Endodermal cell (in vitro differentiated cells): ENCODE measurements around the gene TPCN2. TPM values are rescaled to one million over a fixed set of nuclear protein-coding genes. Genes with fewer than 3 reads are reported as not detected.
"Not testable (repeated sequence)": the region's sequence is repeated elsewhere in the genome, so short reads cannot be mapped to it uniquely, and the experiment has no call there.

Experiments
- DNase-seq: peaks from one replicate; pipeline ENCODE4 v3.0.0-alpha.2; 2017
- H3K27ac ChIP-seq: 2 replicates; pipeline ENCODE4 v1.5.1; 2013; ENCODE audit warnings: mild to moderate bottlenecking, low read depth, low read length, moderate library complexity
- H3K27me3 ChIP-seq: 2 replicates; pipeline ENCODE4 v1.6.1; 2013; ENCODE audit warnings: mild to moderate bottlenecking, low read length, moderate library complexity; ENCODE audit not compliant: insufficient read depth, control insufficient read depth, poor library complexity, severe bottlenecking
- H3K36me3 ChIP-seq: 2 replicates; pipeline ENCODE4 v1.7.0; 2013; ENCODE audit warnings: mild to moderate bottlenecking, low read length, moderate library complexity; ENCODE audit not compliant: control insufficient read depth, insufficient read depth
- H3K4me1 ChIP-seq: one replicate; pipeline ENCODE4 v1.7.0; 2013; ENCODE audit warnings: low read length; ENCODE audit not compliant: control insufficient read depth, insufficient read depth
- H3K4me3 ChIP-seq: 2 replicates; pipeline ENCODE4 v1.5.1; 2013; ENCODE audit warnings: mild to moderate bottlenecking, low read length, moderate library complexity
- H3K9ac ChIP-seq: 2 replicates; pipeline ENCODE4 v1.6.1; 2013; ENCODE audit warnings: mild to moderate bottlenecking, low read length, moderate library complexity; ENCODE audit not compliant: poor library complexity, severe bottlenecking; ENCODE audit errors: extremely low read depth
- H3K9me3 ChIP-seq: 2 replicates; pipeline ENCODE4 v1.6.1; 2013; ENCODE audit warnings: mild to moderate bottlenecking, low read length, moderate library complexity; ENCODE audit not compliant: control insufficient read depth
- H3K27ac Mint-ChIP-seq: 2 replicates; pipeline ENCODE4 v1.8.0; 2020; ENCODE audit warnings: mixed read lengths
- H3K27me3 Mint-ChIP-seq: 2 replicates; pipeline ENCODE4 v1.8.0; 2021; ENCODE audit warnings: mild to moderate bottlenecking, mixed read lengths; ENCODE audit not compliant: insufficient read depth
- H3K36me3 Mint-ChIP-seq: 2 replicates; pipeline ENCODE4 v1.8.0; 2020; ENCODE audit warnings: low read depth, mixed read lengths
- H3K4me1 Mint-ChIP-seq: 2 replicates; pipeline ENCODE4 v1.8.0; 2020; ENCODE audit warnings: mixed read lengths
- H3K4me3 Mint-ChIP-seq: 2 replicates; pipeline ENCODE4 v1.8.0; 2020; ENCODE audit warnings: mild to moderate bottlenecking, moderate library complexity, mixed read lengths
- H3K9me3 Mint-ChIP-seq: 2 replicates; pipeline ENCODE4 v1.8.0; 2020; ENCODE audit warnings: mild to moderate bottlenecking, mixed read lengths
- WGBS, 2 experiments: methylation state at CpG; one replicate each; pipeline versions ENCODE4 v1.1.5 to v1.1.7; 2013; ENCODE audit warnings: missing lambda C conversion rate in 2 of 2, mixed read lengths in 1 of 2; ENCODE audit not compliant: insufficient coverage in 1 of 2, insufficient read length in 1 of 2; 5-methylcytosine and 5-hydroxymethylcytosine counted together
- total RNA-seq, 2 donors: library from RNA; stranded (reverse); fragmentation: NEBNext Ultra II Directional in 1 of 2; extraction: Animal tissue kit (Norgen Biotek cat#: 25700) in 1 of 2; gene quantifications; 2 replicates in 1 of 2; 3 replicates in 1 of 2; pipeline ENCODE4 v1.2.1, GENCODE V29; 2021
- TF ChIP-seq, protein P1 (sequence below): fragments of 200-600 bp; sonication (generic); conservative IDR thresholded peaks from 2 replicates; pipeline ENCODE4 v1.5.0; 2021; ENCODE audit warnings: antibody characterized with exemption, mild to moderate bottlenecking

The TPCN2 gene
- total RNA-seq, 2 donors from 2014 or later = 20.7 to 27.9 TPM

DNA sequence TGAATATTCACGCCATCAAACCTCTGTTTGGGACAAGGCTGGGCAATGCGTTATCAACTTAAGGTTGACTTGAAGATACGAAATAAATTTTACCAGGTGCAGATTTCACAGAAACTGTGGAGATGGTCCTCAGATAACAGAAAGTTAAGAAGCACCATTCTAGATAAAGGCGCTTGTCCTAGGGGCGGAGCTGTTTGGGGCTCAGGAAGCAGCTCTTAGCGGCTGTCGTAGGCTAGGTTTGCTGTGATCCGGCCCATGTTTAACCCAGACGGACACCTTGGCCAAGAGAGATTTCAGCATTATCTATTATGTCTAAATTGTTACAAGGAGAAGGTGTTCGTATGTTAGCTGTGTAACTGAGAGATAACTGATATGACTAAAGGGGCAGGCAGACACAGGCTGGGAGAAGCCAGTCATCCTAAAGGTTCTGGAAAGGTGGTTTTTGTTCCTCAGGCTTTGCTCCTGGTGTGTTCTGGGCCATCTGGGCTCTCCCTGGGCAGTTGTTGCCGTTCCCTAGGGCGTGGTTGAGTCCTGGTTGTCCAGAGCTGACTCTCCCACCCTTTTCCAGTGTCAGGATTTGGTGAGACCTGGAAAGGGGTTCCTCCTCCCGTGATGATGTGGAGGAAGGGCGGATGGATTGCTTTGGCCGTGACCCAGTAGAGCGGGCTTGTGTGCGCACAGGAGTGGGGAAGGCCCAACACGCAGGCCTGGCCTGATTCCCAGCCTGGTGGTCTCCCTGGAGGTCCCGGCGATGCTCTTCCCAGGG is 25.8 kb downstream of the TPCN2 start:
- H3K4me1 ChIP-seq = peaks cover 5% of the 10 kb centered on the region
- Mint-ChIP-seq H3K36me3 (peaks cover 23% of the 10 kb centered on the region), H3K27me3 (no peaks in the 10 kb centered on the region), H3K27ac (no peak overlapping the region), H3K4me1 (peaks cover 17% of the 10 kb centered on the region), H3K4me3 (no peak overlapping the region), H3K9me3 (no peaks in the 10 kb centered on the region)
- H3K9ac ChIP-seq = no peak overlapping the region
- no peaks in the 10 kb centered on the region for H3K27me3 ChIP-seq
- no peak for DNase-seq
- H3K4me3 ChIP-seq = no peak overlapping the region
- 85 to 94% methylated on average over 19 to 20 of the region's 20 CpGs for WGBS, 2 experiments
- TF ChIP-seq, protein P1, sequence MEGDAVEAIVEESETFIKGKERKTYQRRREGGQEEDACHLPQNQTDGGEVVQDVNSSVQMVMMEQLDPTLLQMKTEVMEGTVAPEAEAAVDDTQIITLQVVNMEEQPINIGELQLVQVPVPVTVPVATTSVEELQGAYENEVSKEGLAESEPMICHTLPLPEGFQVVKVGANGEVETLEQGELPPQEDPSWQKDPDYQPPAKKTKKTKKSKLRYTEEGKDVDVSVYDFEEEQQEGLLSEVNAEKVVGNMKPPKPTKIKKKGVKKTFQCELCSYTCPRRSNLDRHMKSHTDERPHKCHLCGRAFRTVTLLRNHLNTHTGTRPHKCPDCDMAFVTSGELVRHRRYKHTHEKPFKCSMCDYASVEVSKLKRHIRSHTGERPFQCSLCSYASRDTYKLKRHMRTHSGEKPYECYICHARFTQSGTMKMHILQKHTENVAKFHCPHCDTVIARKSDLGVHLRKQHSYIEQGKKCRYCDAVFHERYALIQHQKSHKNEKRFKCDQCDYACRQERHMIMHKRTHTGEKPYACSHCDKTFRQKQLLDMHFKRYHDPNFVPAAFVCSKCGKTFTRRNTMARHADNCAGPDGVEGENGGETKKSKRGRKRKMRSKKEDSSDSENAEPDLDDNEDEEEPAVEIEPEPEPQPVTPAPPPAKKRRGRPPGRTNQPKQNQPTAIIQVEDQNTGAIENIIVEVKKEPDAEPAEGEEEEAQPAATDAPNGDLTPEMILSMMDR = no peak
- no peaks in the 10 kb centered on the region for H3K9me3 ChIP-seq
- H3K27ac ChIP-seq = no peak overlapping the region
- H3K36me3 ChIP-seq = peaks cover 41% of the 10 kb centered on the region

DNA sequence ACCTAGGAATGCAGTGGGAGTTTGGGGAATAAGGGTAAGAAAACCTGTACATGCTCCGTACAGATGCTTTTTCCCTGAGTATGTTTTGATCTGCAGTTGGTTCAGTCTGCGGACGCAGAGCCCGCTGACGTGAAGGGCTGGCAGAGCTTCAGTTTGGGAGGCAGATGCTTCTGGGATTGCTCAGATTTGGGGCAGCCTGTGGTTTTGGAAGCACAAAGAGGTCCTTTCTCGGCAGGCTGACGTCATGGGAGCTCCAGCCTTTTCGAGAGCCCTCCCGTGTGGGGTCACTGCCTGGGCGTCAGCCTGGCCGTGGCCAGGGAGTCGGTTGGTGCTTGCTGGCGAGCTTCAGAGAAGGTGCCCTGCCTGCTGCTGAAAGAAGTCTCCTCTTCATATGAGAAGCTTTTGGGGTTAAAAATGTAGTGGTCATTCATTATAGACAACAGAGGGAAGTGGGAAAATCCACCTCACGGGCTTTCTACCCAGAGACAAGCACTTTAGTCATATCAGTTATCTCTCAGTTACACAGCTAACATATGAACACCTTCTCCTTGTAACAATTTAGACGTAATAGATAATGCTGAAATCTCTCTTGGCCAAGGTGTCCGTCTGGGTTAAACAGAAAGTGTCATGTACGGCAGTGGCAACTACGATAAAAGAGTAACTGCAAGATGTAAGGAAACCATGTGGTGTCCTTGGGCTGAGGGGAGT is 26.8 kb downstream of the TPCN2 start:
- Mint-ChIP-seq H3K27me3 (no peaks in the 10 kb centered on the region), H3K4me1 (peaks cover 17% of the 10 kb centered on the region), H3K27ac (peak overlapping the region; percentile 46), H3K4me3 (no peak overlapping the region), H3K36me3 (peaks cover 19% of the 10 kb centered on the region), H3K9me3 (no peaks in the 10 kb centered on the region)
- H3K4me1 ChIP-seq = peaks cover 5% of the 10 kb centered on the region
- TF ChIP-seq, protein P1 = no peak
- no peak overlapping the region for H3K4me3 ChIP-seq
- no peak overlapping the region for H3K27ac ChIP-seq
- no peak overlapping the region for H3K9ac ChIP-seq
- H3K9me3 ChIP-seq = no peaks in the 10 kb centered on the region
- no peak for DNase-seq
- peaks cover 43% of the 10 kb centered on the region for H3K36me3 ChIP-seq
- WGBS, 2 experiments = 90 to 92% methylated on average over 17 to 18 of the region's 18 CpGs
- H3K27me3 ChIP-seq = no peaks in the 10 kb centered on the region

DNA sequence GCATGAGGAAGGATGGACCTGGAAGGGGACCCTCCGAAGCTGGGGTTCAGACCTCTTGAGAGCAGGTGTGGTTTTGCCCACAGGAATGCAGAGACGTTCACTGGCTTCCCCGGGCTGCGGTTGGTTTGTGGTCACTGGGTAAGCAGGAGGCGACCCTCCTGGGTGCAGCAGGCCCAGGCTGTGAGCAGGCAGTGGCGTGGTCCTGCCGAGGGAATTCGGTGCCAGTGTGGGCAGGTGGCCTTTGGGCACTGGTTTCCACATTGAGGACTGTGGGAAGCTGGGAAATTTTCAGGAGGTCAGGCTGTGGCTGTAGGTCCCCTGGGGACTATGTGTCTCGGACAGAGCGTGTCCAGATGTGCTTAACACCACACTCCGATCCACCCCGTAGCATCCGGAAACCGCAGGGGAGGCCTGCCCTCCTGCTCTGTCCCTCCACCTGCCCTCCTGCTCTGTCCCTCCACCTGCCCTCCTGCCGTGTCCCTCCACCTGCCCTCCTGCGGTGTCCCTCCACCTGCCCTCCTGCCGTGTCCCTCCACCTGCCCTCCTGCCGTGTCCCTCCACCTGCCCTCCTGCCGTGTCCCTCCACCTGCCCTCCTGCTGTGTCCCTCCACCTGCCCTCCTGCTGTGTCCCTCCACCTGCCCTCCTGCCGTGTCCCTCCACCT is 27.5 kb downstream of the TPCN2 start:
- no peak overlapping the region for H3K27ac Mint-ChIP-seq
- H3K4me3 Mint-ChIP-seq = no peak overlapping the region
- 86 to 91% methylated on average over 14 to 17 of the region's 20 CpGs for WGBS, 2 experiments

DNA sequence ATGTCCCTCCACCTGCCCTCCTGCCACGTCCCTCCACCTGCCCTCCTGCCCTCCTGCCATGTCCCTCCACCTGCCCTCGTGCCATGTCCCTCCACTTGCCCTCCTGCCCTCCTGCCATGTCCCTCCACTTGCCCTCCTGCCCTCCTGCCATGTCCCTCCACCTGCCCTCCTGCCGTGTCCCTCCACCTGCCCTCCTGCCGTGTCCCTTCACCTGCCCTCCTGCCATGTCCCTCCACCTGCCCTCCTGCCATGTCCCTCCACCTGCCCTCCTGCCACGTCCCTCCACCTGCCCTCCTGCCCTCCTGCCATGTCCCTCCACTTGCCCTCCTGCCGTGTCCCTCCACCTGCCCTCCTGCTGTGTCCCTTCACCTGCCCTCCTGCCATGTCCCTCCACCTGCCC is 28.2 kb downstream of the TPCN2 start:
- WGBS, 2 experiments = 75% methylated on average over 6 of the region's 6 CpGs; no CpG with 5 or more reads in 1 of the 2 experiments
- H3K4me3 ChIP-seq = not testable (repeated sequence)

More for the DNA sequence above, 27.5 kb downstream of the TPCN2 start:
- Mint-ChIP-seq H3K4me1 (peaks cover 17% of the 10 kb centered on the region), H3K27me3 (no peaks in the 10 kb centered on the region), H3K36me3 (peaks cover 18% of the 10 kb centered on the region), H3K9me3 (no peaks in the 10 kb centered on the region)
- Histone ChIP-seq H3K4me1 (peaks cover 5% of the 10 kb centered on the region), H3K4me3 (no peak overlapping the region), H3K9ac (no peak overlapping the region), H3K9me3 (no peaks in the 10 kb centered on the region), H3K27ac (no peak overlapping the region), H3K36me3 (peaks cover 42% of the 10 kb centered on the region), H3K27me3 (no peaks in the 10 kb centered on the region)
- TF ChIP-seq, protein P1 = no peak
- no peak for DNase-seq

More for the DNA sequence above, 28.2 kb downstream of the TPCN2 start:
- not testable (repeated sequence) for H3K27ac Mint-ChIP-seq, H3K27me3 Mint-ChIP-seq, DNase-seq, H3K4me3 Mint-ChIP-seq, H3K9me3 Mint-ChIP-seq, H3K9me3 ChIP-seq, H3K27me3 ChIP-seq, H3K4me1 ChIP-seq, H3K27ac ChIP-seq, H3K9ac ChIP-seq
- Mint-ChIP-seq H3K4me1 (peaks cover 17% of the 10 kb centered on the region), H3K36me3 (peaks cover 20% of the 10 kb centered on the region)
- peaks cover 36% of the 10 kb centered on the region for H3K36me3 ChIP-seq
